Bladder microvascular endothelial cell (primary cell): Measurements from ENCODE around the gene TTC8. TPM values are rescaled to one million over a fixed set of nuclear protein-coding genes. Genes with fewer than 3 reads are reported as not detected.

Experiments used
- total RNA-seq: library from RNA; depleted of rRNA; stranded (reverse); fragments of >200 nt; gene quantifications from 2 replicates; pipeline ENCODE4 v1.2.3, GENCODE V29; 2014

Gene TTC8
- total RNA-seq, result 6.8 and 11.3 TPM in 2 replicates

DNA sequence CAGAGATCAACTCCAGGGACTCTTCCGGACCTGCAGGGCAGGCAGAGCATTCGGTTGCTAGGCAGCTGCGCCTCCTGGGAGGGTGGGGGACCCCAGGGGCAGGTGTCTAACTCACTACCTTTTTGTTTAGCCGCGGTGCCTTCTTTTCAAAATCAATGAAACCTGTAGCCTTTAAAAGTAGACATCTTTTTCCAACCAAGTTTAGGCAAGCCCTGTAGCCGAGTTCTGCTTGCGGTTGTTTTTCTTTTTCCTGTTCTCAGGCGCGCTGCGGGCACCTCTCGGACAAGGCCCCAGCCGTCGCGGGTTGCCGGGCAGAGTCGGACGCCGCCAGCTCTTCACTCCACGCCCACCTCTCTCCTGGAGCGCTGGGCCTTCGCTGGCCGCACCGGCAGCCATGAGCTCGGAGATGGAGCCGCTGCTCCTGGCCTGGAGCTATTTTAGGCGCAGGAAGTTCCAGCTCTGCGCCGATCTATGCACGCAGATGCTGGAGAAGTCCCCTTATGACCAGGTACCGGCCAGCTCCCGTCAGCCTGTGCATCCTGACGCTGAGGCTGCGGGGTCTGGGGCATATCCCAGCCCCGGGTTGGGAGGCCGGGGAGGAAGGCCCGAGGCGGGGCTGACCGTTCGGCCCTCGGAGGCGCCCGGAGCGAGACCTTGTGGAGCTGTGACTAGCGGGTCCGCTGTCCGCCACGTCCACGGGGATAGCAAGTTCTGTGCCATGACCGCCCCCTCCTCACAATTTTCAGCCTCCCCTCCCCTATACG, at the start of gene TTC8:
Gene TTC8, plus strand, starts transcription at position 338 of the 764 bp plus-strand sequence. Its CDS starts 57 bp downstream, at position 395.

DNA sequence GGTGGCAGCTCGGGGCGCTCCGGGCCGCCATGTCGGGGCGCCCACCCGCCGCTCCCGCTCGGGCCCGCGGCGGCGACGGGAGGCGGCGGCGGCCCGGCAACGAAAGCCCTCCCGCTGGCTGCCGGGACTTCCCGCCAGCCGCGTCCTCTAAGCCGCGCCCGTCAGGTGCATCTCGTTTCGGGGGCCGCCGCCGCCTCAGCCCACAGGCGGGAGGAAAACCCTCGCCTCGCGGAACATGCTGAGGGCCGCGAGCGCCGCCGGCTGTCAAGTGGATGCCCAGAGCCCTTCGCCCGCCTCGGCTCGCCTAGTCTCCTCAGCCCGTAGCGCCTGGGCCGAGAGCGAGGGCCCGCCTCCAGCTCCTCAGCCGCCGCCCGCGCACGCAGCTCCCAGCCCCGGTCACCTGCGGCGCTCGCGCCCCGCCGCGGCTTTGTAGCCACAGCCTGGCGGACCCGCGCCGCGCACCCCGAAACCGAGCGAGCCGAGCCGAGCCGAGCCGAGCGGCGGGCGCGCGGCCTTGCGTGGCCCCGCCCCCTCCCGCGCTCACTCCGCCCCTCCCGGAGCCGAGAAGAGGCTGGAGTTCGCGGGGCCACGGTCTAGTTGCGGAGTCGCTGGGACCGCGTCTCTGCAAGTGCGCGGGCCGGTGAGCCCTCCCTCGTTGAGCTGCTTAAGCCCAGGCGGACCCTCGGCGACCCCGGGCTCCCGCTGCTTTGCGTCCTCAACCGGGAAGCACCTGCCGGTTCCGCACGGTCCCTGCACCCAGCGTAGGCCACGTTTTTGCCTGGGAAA, 31.8 kb upstream of the TTC8 start, which contains the start of gene EML5:
Gene EML5, minus strand, starts transcription at position 481 of the 786 bp plus-strand sequence. Its CDS starts 450 bp downstream, at position 31.

Other genes starting within 250 kb of the TTC8 start
- under 0.01 and 0.13 TPM in 2 replicates for gene EML5, start 31.7 kb upstream of the TTC8 start, total RNA-seq